ENCODE results near the gene C1orf198.

DNA sequence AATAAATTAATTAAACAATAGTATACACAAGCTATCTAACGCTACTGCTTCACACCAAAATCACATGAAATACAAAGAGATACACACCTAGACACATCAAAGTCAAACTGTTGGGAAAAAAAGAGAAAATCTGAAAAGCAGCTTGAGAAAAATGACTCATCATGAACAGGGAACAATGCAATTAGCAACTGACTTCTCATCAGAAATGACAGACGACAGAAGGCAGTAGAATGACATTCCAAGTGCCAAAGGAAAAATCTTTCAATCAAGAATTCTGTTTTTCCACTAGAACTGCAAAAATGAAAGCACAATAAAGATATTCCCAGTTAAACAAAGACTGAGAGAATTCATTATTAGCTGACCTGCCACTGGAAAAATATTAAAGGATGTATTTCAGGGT, 63.9 kb downstream of the C1orf198 start:
- TF ChIP-seq, protein P1, sequence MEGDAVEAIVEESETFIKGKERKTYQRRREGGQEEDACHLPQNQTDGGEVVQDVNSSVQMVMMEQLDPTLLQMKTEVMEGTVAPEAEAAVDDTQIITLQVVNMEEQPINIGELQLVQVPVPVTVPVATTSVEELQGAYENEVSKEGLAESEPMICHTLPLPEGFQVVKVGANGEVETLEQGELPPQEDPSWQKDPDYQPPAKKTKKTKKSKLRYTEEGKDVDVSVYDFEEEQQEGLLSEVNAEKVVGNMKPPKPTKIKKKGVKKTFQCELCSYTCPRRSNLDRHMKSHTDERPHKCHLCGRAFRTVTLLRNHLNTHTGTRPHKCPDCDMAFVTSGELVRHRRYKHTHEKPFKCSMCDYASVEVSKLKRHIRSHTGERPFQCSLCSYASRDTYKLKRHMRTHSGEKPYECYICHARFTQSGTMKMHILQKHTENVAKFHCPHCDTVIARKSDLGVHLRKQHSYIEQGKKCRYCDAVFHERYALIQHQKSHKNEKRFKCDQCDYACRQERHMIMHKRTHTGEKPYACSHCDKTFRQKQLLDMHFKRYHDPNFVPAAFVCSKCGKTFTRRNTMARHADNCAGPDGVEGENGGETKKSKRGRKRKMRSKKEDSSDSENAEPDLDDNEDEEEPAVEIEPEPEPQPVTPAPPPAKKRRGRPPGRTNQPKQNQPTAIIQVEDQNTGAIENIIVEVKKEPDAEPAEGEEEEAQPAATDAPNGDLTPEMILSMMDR (IDR thresholded peaks at IDR 0.05 in 2 of 3, conservative IDR thresholded peaks at IDR 0.05 in 1 of 3; ENCODE audit: borderline replicate concordance in 1 of 3, insufficient read depth in 1 of 3, low read depth in 2 of 3, low read length in 2 of 3), result no peak
- TF ChIP-seq POLR2AphosphoS5 (IDR thresholded peaks at IDR 0.05; ENCODE audit: low read depth, low read length) (no peak), CBX3 (IDR thresholded peaks at IDR 0.05; ENCODE audit: low read depth) (no peak), EZH2 (IDR thresholded peaks at IDR 0.05) (no peak), SP1 (IDR thresholded peaks at IDR 0.05; ENCODE audit: low read depth) (no peak), JUND (IDR thresholded peaks at IDR 0.05) (no peak), YY1 (IDR thresholded peaks at IDR 0.05; ENCODE audit: extremely low read depth, insufficient replicate concordance, low read depth, low read length) (no peak), POLR2A (IDR thresholded peaks at IDR 0.05; ENCODE audit: borderline replicate concordance, extremely low read depth, insufficient read depth, insufficient read length) (no peak), SRF (IDR thresholded peaks at IDR 0.05; ENCODE audit: low read depth) (no peak), ZNF274 (IDR thresholded peaks at IDR 0.05; ENCODE audit: low read depth, low read length) (no peak), TCF7L2 (IDR thresholded peaks at IDR 0.05; ENCODE audit: borderline replicate concordance, extremely low read depth, insufficient read depth, insufficient read length) (no peak)
- TF ChIP-seq, protein P2, sequence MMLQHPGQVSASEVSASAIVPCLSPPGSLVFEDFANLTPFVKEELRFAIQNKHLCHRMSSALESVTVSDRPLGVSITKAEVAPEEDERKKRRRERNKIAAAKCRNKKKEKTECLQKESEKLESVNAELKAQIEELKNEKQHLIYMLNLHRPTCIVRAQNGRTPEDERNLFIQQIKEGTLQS (IDR thresholded peaks at IDR 0.05), result no peak
- TF ChIP-seq, protein P3, sequence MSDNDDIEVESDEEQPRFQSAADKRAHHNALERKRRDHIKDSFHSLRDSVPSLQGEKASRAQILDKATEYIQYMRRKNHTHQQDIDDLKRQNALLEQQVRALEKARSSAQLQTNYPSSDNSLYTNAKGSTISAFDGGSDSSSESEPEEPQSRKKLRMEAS (IDR thresholded peaks at IDR 0.05), result no peak
- TF ChIP-seq, protein P4, sequence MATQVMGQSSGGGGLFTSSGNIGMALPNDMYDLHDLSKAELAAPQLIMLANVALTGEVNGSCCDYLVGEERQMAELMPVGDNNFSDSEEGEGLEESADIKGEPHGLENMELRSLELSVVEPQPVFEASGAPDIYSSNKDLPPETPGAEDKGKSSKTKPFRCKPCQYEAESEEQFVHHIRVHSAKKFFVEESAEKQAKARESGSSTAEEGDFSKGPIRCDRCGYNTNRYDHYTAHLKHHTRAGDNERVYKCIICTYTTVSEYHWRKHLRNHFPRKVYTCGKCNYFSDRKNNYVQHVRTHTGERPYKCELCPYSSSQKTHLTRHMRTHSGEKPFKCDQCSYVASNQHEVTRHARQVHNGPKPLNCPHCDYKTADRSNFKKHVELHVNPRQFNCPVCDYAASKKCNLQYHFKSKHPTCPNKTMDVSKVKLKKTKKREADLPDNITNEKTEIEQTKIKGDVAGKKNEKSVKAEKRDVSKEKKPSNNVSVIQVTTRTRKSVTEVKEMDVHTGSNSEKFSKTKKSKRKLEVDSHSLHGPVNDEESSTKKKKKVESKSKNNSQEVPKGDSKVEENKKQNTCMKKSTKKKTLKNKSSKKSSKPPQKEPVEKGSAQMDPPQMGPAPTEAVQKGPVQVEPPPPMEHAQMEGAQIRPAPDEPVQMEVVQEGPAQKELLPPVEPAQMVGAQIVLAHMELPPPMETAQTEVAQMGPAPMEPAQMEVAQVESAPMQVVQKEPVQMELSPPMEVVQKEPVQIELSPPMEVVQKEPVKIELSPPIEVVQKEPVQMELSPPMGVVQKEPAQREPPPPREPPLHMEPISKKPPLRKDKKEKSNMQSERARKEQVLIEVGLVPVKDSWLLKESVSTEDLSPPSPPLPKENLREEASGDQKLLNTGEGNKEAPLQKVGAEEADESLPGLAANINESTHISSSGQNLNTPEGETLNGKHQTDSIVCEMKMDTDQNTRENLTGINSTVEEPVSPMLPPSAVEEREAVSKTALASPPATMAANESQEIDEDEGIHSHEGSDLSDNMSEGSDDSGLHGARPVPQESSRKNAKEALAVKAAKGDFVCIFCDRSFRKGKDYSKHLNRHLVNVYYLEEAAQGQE (IDR thresholded peaks at IDR 0.05; ENCODE audit: low read depth), result no peak

Data from HCT116 (cell line).